Left forelimb (tissue), 1 donor: Measurements from ENCODE around the gene RABL2B.

Experiments used
- DNase-seq: peaks from one replicate; pipeline ENCODE4 v3.0.0-alpha.2; 2018; ENCODE audit warnings: low spot score

The RABL2B gene

GRCh38 chr22:50722048-50722701, 61.3 kb downstream of the RABL2B start:
- no peak for DNase-seq

GRCh38 chr22:50721257-50721844, 62.1 kb downstream of the RABL2B start:
- no peak for DNase-seq

GRCh38 chr22:50720301-50721256, 62.9 kb downstream of the RABL2B start:
- DNase-seq = no peak

GRCh38 chr22:50719814-50720300, 63.6 kb downstream of the RABL2B start:
- DNase-seq = no peak

- no peak for DNase-seq
Observed at GRCh38 chr22:50718352-50718709, 65.1 kb downstream of the RABL2B start.

- no peak for DNase-seq
Observed at GRCh38 chr22:50717709-50718351, 65.6 kb downstream of the RABL2B start.
